K562 (cell line): Measurements from ENCODE around the gene ACAP3. TPM values are rescaled to one million over a fixed set of nuclear protein-coding genes. Genes with fewer than 3 reads are reported as not detected.

Source experiments
- BHLHE40 ChIP-seq: IDR thresholded peaks from 2 replicates; pipeline ENCODE4 v1.6.1; 2011; ENCODE audit warnings: low read length, improper control_type of control experiment
- CCAR2 ChIP-seq: fragments of 200-400 bp; formaldehyde crosslinking; IDR thresholded peaks from 2 replicates; pipeline ENCODE4 v1.6.1; 2017; ENCODE audit warnings: mild to moderate bottlenecking, low read depth, low read length
- CTBP1 ChIP-seq: fragments of 450-650 bp; IDR thresholded peaks from 2 replicates; pipeline ENCODE4 v1.6.1; 2016; ENCODE audit warnings: borderline replicate concordance
- E4F1 ChIP-seq: fragments of 250-450 bp; sonication (Bioruptor Pico); IDR thresholded peaks from 2 replicates; pipeline ENCODE4 v1.5.0; 2021; ENCODE audit warnings: mild to moderate bottlenecking, borderline replicate concordance
- ETV5 ChIP-seq: sonication (generic); formaldehyde crosslinking; IDR thresholded peaks from 2 replicates; pipeline ENCODE4 v1.4.0; 2020; ENCODE audit warnings: low read depth, mild to moderate bottlenecking, missing genetic modification reagents
- GABPB2 ChIP-seq: fragments of 250-450 bp; sonication (Bioruptor Pico); conservative IDR thresholded peaks from 2 replicates; pipeline ENCODE4 v1.5.1; 2021; ENCODE audit warnings: mild to moderate bottlenecking
- GTF2A2 ChIP-seq: IDR thresholded peaks from 2 replicates; pipeline ENCODE4 v1.6.1; 2016; ENCODE audit warnings: mild to moderate bottlenecking, missing genetic modification characterization, missing compliant biosample characterization
- GTF2E2 ChIP-seq: fragments of 200-800 bp; sonication (Bioruptor generic); IDR thresholded peaks from 2 replicates; pipeline ENCODE4 v1.6.1; 2016; ENCODE audit warnings: missing genetic modification characterization, missing compliant biosample characterization
- HLTF ChIP-seq: fragments of 450-650 bp; IDR thresholded peaks from 2 replicates; pipeline ENCODE4 v1.6.1; 2016
- MAFF ChIP-seq: IDR thresholded peaks from 2 replicates; pipeline ENCODE4 v1.6.1; 2012; ENCODE audit warnings: low read length, improper control_type of control experiment
- MTA3 ChIP-seq: fragments of 450-650 bp; formaldehyde crosslinking; IDR thresholded peaks from 2 replicates; pipeline ENCODE4 v1.6.1; 2017; ENCODE audit warnings: mild to moderate bottlenecking, borderline replicate concordance
- NR2F6 ChIP-seq: fragments of 450-650 bp; formaldehyde crosslinking; IDR thresholded peaks from 2 replicates; pipeline ENCODE4 v1.4.0; 2020; ENCODE audit warnings: mild to moderate bottlenecking
- SAFB ChIP-seq: fragments of 200-400 bp; formaldehyde crosslinking; IDR thresholded peaks from 2 replicates; pipeline ENCODE4 v1.6.1; 2017; ENCODE audit warnings: low read depth, low read length, borderline replicate concordance
- SNIP1 ChIP-seq: fragments of 450-650 bp; IDR thresholded peaks from 2 replicates; pipeline ENCODE4 v1.7.1; 2017; ENCODE audit warnings: low read depth, mild to moderate bottlenecking
- SOX6 ChIP-seq: fragments of 450-650 bp; IDR thresholded peaks from 2 replicates; pipeline ENCODE4 v1.6.1; 2014; ENCODE audit warnings: mild to moderate bottlenecking
- SPI1 ChIP-seq: IDR thresholded peaks from 2 replicates; pipeline ENCODE4 v1.6.1; 2011; ENCODE audit warnings: low read depth, low read length, control low read depth, borderline replicate concordance
- TCF3 ChIP-seq: sonication (generic); formaldehyde crosslinking; IDR thresholded peaks from 2 replicates; pipeline ENCODE4 v1.4.0; 2020; ENCODE audit warnings: mild to moderate bottlenecking, missing genetic modification reagents
- TEAD1 ChIP-seq, 2 experiments: fragments of 450-650 bp in 1 of 2; sonication (generic) in 1 of 2; formaldehyde crosslinking; IDR thresholded peaks; 2 replicates each; pipeline versions ENCODE4 v1.4.0 to v1.8.0; 2020 to 2022; ENCODE audit warnings: mild to moderate bottlenecking in 2 of 2, missing genetic modification reagents in 1 of 2
- VEZF1 ChIP-seq: fragments of 200-800 bp; sonication (Bioruptor generic); IDR thresholded peaks from 2 replicates; pipeline ENCODE4 v1.6.1; 2017; ENCODE audit warnings: missing genetic modification characterization, missing compliant biosample characterization
- polyA plus RNA-seq, 8 experiments: library from polyadenylated mRNA; depleted of rRNA in 4 of 8; stranded (reverse) in 5 of 8; unstranded in 3 of 8; fragments of >200 nt; fragmentation: Nextera tagmentation in 2 of 8; fragmentation: Illumina TruSeq in 1 of 8; extraction: Ambion mirVana in 2 of 8; extraction: Trizol in 1 of 8; gene quantifications; 2 replicates each; pipeline versions ENCODE4 v1.2.1 to v1.2.3, GENCODE V29; 2011 to 2014; ENCODE audit warnings: inconsistent platforms in 1 of 8, missing spikeins in 1 of 8
- total RNA-seq, 7 experiments: library from RNA; depleted of rRNA in 6 of 7; stranded (reverse); fragments of >200 nt in 6 of 7; fragmentation: Illumina TruSeq in 2 of 7; extraction: Trizol in 2 of 7; gene quantifications; 2 replicates each; pipeline versions ENCODE4 v1.2.1 to v1.2.3, GENCODE V29; 2011 to 2021; ENCODE audit warnings: low replicate concordance in 1 of 7

The ACAP3 gene
- total and polyA plus RNA-seq, 9 of the 15 experiments (the other 6 are each of a cell fraction or from before 2014, with no cell fraction given) = 0.01 to 49.0 (median 12.0) TPM

- no peak for TF ChIP-seq E4F1 (CRISPR knock-in tag)
- peak; percentile 49 for TF ChIP-seq BHLHE40
- TF ChIP-seq GABPB2 (CRISPR knock-in tag) = no peak
- no peak for TF ChIP-seq CCAR2
- TF ChIP-seq GTF2E2 (tag) = no peak
- TF ChIP-seq GTF2A2 (tag) = no peak
- no peak for TF ChIP-seq NR2F6 (CRISPR knock-in tag)
- peak; percentile 34; the same call in 1 of the 2 replicates for TF ChIP-seq MTA3
- TF ChIP-seq SPI1 = no peak
- TF ChIP-seq SNIP1 = no peak
- TF ChIP-seq VEZF1 = peak; percentile 91
- TF ChIP-seq SOX6 = no peak; the same call in 1 of the 2 replicates
- TF ChIP-seq HLTF = no peak
- peak; percentile 11; the same call in 1 of the 2 replicates for TF ChIP-seq CTBP1
- TF ChIP-seq MAFF = peak; percentile 56; the same call in 1 of the 2 replicates
- TF ChIP-seq SAFB = no peak
- 0 out of 4 replicates have a peak, but pooled peaks of 1 of the 2 experiments have one; percentile 51 for TF ChIP-seq TEAD1 (CRISPR knock-in tag; IDR thresholded peaks at IDR 0.05)
- no peak for TF ChIP-seq TCF3 (CRISPR knock-in tag)
- TF ChIP-seq ETV5 (CRISPR knock-in tag) = peak; percentile 69; the same call in 1 of the 2 replicates
These were observed 2.2 kb downstream of the ACAP3 start (continued) for GRCh38 chr1:1305300-1306069.
